K562 (cell line): Measurements from ENCODE around the gene PPM1L. TPM values are rescaled to one million over a fixed set of nuclear protein-coding genes. Genes with fewer than 3 reads are reported as not detected.

Experiments used
- ATAC-seq: fragments of 200-7000 bp; cut with Tn5 transposase; 3 replicates; pipeline ENCODE4 v1.9.1; 2020; ENCODE audit warnings: moderate library complexity
- BruUV-seq: library from RNA; stranded (reverse); fragments of 400-500 nt; replicated peaks from 2 replicates; lab custom pipeline; 2021; lab: Mats Ljungman, UMichigan
- CTCF ChIA-PET: fragments of 300-600 bp; formaldehyde crosslinking; extraction: SDS; loops from one replicate; lab custom pipeline; 2021; ENCODE audit warnings: low intra/inter-chr PET ratio; lab: Yijun Ruan, JAX
- POLR2A ChIA-PET: fragments of 300-600, 350-650 bp; sonication (Branson Sonifier 250); formaldehyde crosslinking; extraction: SDS; loops from one replicate; lab custom pipeline; 2021; ENCODE audit warnings: antibody characterized with exemption, inconsistent platforms; lab: Yijun Ruan, JAX
- DNase-seq, 4 experiments: peaks; one replicate each; pipeline versions ENCODE4 v3.0.0 to v3.0.0-alpha.2; 2011 to 2018; ENCODE audit warnings: low spot score in 3 of 4, mixed read lengths in 3 of 4; ENCODE audit errors: extremely low read depth in 1 of 4
- FAIRE-seq: peaks from 2 replicates; lab custom pipeline; 2011; peaks lifted over from hg19 to GRCh38; lab: Jason Lieb, UNC
- H2AFZ ChIP-seq: 2 replicates; pipeline ENCODE4 v1.6.0; 2011; ENCODE audit warnings: low read depth, low read length, control low read depth, inconsistent platforms
- H3K27ac ChIP-seq: fragments of 200-600 bp; 3 replicates; pipeline ENCODE4 v1.8.0; 2011; ENCODE audit warnings: low read depth, mild to moderate bottlenecking, control low read depth, inconsistent platforms, low read length, moderate library complexity, mixed read lengths; ENCODE audit errors: extremely low read depth
- H3K27me3 ChIP-seq, 2 experiments: fragments of 300-600 bp in 1 of 2; 2 replicates in 1 of 2; 3 replicates in 1 of 2; pipeline versions ENCODE4 v1.6.0 to v1.8.0; 2011; ENCODE audit warnings: inconsistent platforms in 2 of 2, low read length in 2 of 2, mild to moderate bottlenecking in 1 of 2, mixed read lengths in 1 of 2, moderate library complexity in 1 of 2; ENCODE audit not compliant: control insufficient read depth in 2 of 2, insufficient read depth in 2 of 2
- H3K36me3 ChIP-seq: fragments of 300-600 bp; 3 replicates; pipeline ENCODE4 v1.8.0; 2011; ENCODE audit warnings: mild to moderate bottlenecking, low read length, inconsistent platforms; ENCODE audit not compliant: control insufficient read depth, insufficient read depth
- H3K4me1 ChIP-seq, 2 experiments: fragments of 200-600 bp in 1 of 2; replicated peaks in 1 of 2; 2 replicates in 1 of 2; 3 replicates in 1 of 2; pipeline versions ENCODE4 v1.5.1 to v1.8.0; 2011; ENCODE audit warnings: inconsistent platforms in 2 of 2, low read length in 2 of 2, mild to moderate bottlenecking in 1 of 2, mixed read lengths in 1 of 2, moderate library complexity in 1 of 2; ENCODE audit not compliant: control insufficient read depth in 2 of 2, insufficient read depth in 2 of 2
- H3K4me2 ChIP-seq: 2 replicates; pipeline ENCODE4 v1.6.1; 2011; ENCODE audit warnings: low read length, control low read depth, inconsistent platforms, mixed read lengths; ENCODE audit not compliant: insufficient read depth
- H3K4me3 ChIP-seq: fragments of 200-600 bp; sonication (generic), shearing (Covaris generic); 2 replicates; pipeline ENCODE4 v1.5.1; 2016; ENCODE audit warnings: control low read depth, inconsistent platforms
- H3K79me2 ChIP-seq: fragments of 200-600 bp; 3 replicates; pipeline ENCODE4 v1.8.0; 2011; ENCODE audit warnings: low read length, inconsistent platforms; ENCODE audit not compliant: control insufficient read depth, insufficient read depth
- H3K9ac ChIP-seq, 2 experiments: 2 replicates each; pipeline versions ENCODE4 v1.6.0 to v1.6.1; 2011; ENCODE audit warnings: low read depth in 2 of 2, low read length in 2 of 2, control low read depth in 1 of 2, inconsistent platforms in 1 of 2, mild to moderate bottlenecking in 1 of 2, mixed read lengths in 1 of 2; ENCODE audit not compliant: insufficient read depth in 1 of 2
- H3K9me1 ChIP-seq: one replicate; pipeline ENCODE4 v1.6.0; 2011; ENCODE audit warnings: inconsistent platforms, mild to moderate bottlenecking, low read length, moderate library complexity; ENCODE audit not compliant: control insufficient read depth, insufficient read depth
- H3K9me3 ChIP-seq: replicated peaks from 2 replicates; pipeline ENCODE4 v1.5.1; 2011; ENCODE audit warnings: low read depth, low read length, inconsistent platforms; ENCODE audit not compliant: control insufficient read depth, insufficient read depth
- H4K20me1 ChIP-seq: replicated peaks from 2 replicates; pipeline ENCODE4 v1.6.1; 2011; ENCODE audit warnings: low read length, inconsistent platforms, mixed read lengths; ENCODE audit not compliant: control insufficient read depth, insufficient read depth
- ATF4 ChIP-seq: fragments of 450-650 bp; formaldehyde crosslinking; IDR thresholded peaks from 2 replicates; pipeline ENCODE4 v1.4.0; 2022; ENCODE audit warnings: mild to moderate bottlenecking, moderate library complexity
- CBFB ChIP-seq: sonication (generic); formaldehyde crosslinking; IDR thresholded peaks from 2 replicates; pipeline ENCODE4 v1.4.0; 2020; ENCODE audit warnings: mild to moderate bottlenecking, missing genetic modification reagents
- CBX5 ChIP-seq: IDR thresholded peaks from 2 replicates; pipeline ENCODE4 v1.6.1; 2014; ENCODE audit warnings: low read depth, borderline replicate concordance
- COPS2 ChIP-seq: fragments of 450-650 bp; conservative IDR thresholded peaks from 2 replicates; pipeline ENCODE4 v1.6.1; 2016; ENCODE audit warnings: mild to moderate bottlenecking, moderate library complexity
- CXXC5 ChIP-seq: fragments of 250-450 bp; sonication (Bioruptor Pico); IDR thresholded peaks from 2 replicates; pipeline ENCODE4 v1.8.0; 2022; ENCODE audit warnings: inconsistent platforms, mild to moderate bottlenecking, moderate library complexity
- E2F6 ChIP-seq, 2 experiments: IDR thresholded peaks; 2 replicates each; pipeline ENCODE4 v1.6.1; 2011; ENCODE audit warnings: borderline replicate concordance in 1 of 2, control low read depth in 1 of 2, low read depth in 1 of 2, low read length in 1 of 2, mild to moderate bottlenecking in 1 of 2, mixed read lengths in 1 of 2, moderate library complexity in 1 of 2; ENCODE audit not compliant: insufficient read depth in 1 of 2, insufficient read length in 1 of 2, poor library complexity in 1 of 2, severe bottlenecking in 1 of 2; ENCODE audit errors: extremely low read depth in 1 of 2
- ELF2 ChIP-seq: fragments of 250-450 bp; sonication (Bioruptor Pico); IDR thresholded peaks from 2 replicates; pipeline ENCODE4 v1.5.0; 2021; ENCODE audit warnings: mild to moderate bottlenecking
- HMGN3 ChIP-seq: IDR thresholded peaks from 2 replicates; pipeline ENCODE4 v1.6.1; 2011; ENCODE audit warnings: borderline replicate concordance, low read depth, mild to moderate bottlenecking, mixed read lengths, low read length; ENCODE audit not compliant: insufficient read length; ENCODE audit errors: extremely low read depth
- IRF2 ChIP-seq: sonication (generic); formaldehyde crosslinking; IDR thresholded peaks from 2 replicates; pipeline ENCODE4 v1.8.1; 2022; ENCODE audit warnings: mild to moderate bottlenecking, missing genetic modification reagents
- KDM5B ChIP-seq: fragments of 200-600 bp; sonication (generic); IDR thresholded peaks from 2 replicates; pipeline ENCODE4 v1.6.1; 2012; ENCODE audit warnings: low read depth, mild to moderate bottlenecking, moderate library complexity, low read length, control low read depth, inconsistent platforms; ENCODE audit not compliant: insufficient replicate concordance
- NFIX ChIP-seq: fragments of 250-450 bp; sonication (Bioruptor Pico); IDR thresholded peaks from 2 replicates; pipeline ENCODE4 v1.4.0; 2020; ENCODE audit warnings: low read depth, mild to moderate bottlenecking, moderate library complexity
- POLR2AphosphoS5 ChIP-seq: IDR thresholded peaks from 2 replicates; pipeline ENCODE4 v1.6.1; 2011; ENCODE audit warnings: mild to moderate bottlenecking, low read depth, low read length, moderate library complexity; ENCODE audit not compliant: control insufficient read depth, insufficient read depth
- SUPT5H ChIP-seq: fragments of 450-650 bp; IDR thresholded peaks from 2 replicates; pipeline ENCODE4 v1.6.1; 2016
- ZBTB7A ChIP-seq: IDR thresholded peaks from 2 replicates; pipeline ENCODE4 v1.6.1; 2011; ENCODE audit warnings: low read depth, mild to moderate bottlenecking, low read length, moderate library complexity, borderline replicate concordance; ENCODE audit not compliant: control insufficient read depth
- ZNF277 ChIP-seq: fragments of 250-450 bp; sonication (Bioruptor Pico); IDR thresholded peaks from 2 replicates; pipeline ENCODE4 v1.8.0; 2022; ENCODE audit warnings: inconsistent platforms, mild to moderate bottlenecking, moderate library complexity, borderline replicate concordance
- ZNF449 ChIP-seq: fragments of 250-450 bp; sonication (Bioruptor Pico); IDR thresholded peaks from 2 replicates; pipeline ENCODE4 v1.8.0; 2022; ENCODE audit warnings: moderate library complexity, mild to moderate bottlenecking, inconsistent platforms
- ZNF695 ChIP-seq: fragments of 450-650 bp; formaldehyde crosslinking; IDR thresholded peaks from 2 replicates; pipeline ENCODE4 v1.4.0; 2020; ENCODE audit warnings: mild to moderate bottlenecking, moderate library complexity
- ZNF778 ChIP-seq: fragments of 450-650 bp; formaldehyde crosslinking; IDR thresholded peaks from 2 replicates; pipeline ENCODE4 v1.4.0; 2020; ENCODE audit warnings: mild to moderate bottlenecking, moderate library complexity
- in situ Hi-C: fragments of 300-500 bp; cut with MboI; formaldehyde crosslinking; loops from 4 replicates; pipeline ENCODE4 v1.15.0; 2018; ENCODE audit warnings: inconsistent platforms, mixed read lengths
- intact Hi-C: fragments of 100-400 bp; cut with micrococcal nuclease; formaldehyde crosslinking; loops from 2 replicates; pipeline ENCODE4 v1.14.2; 2022
- polyA plus RNA-seq, 8 experiments: library from polyadenylated mRNA; depleted of rRNA in 4 of 8; stranded (reverse) in 5 of 8; unstranded in 3 of 8; fragments of >200 nt; fragmentation: Nextera tagmentation in 2 of 8; fragmentation: Illumina TruSeq in 1 of 8; extraction: Ambion mirVana in 2 of 8; extraction: Trizol in 1 of 8; gene quantifications; 2 replicates each; pipeline versions ENCODE4 v1.2.1 to v1.2.3, GENCODE V29; 2011 to 2014; ENCODE audit warnings: inconsistent platforms in 1 of 8, missing spikeins in 1 of 8
- total RNA-seq, 7 experiments: library from RNA; depleted of rRNA in 6 of 7; stranded (reverse); fragments of >200 nt in 6 of 7; fragmentation: Illumina TruSeq in 2 of 7; extraction: Trizol in 2 of 7; gene quantifications; 2 replicates each; pipeline versions ENCODE4 v1.2.1 to v1.2.3, GENCODE V29; 2011 to 2021; ENCODE audit warnings: low replicate concordance in 1 of 7

The PPM1L gene
- total and polyA plus RNA-seq, 9 of the 15 experiments (the other 6 are each of a cell fraction or from before 2014, with no cell fraction given): 0.01 to 0.41 (median 0.14) TPM

- Histone ChIP-seq H3K4me2 (no peak overlapping the region), H3K9me3 (no peaks in the 10 kb centered on the region), H3K27me3 (no peaks in the 10 kb centered on the region), H3K4me1 (no peaks in the 10 kb centered on the region), H2AFZ (no peak overlapping the region), H3K79me2 (no peaks in the 10 kb centered on the region), H4K20me1 (no peaks in the 10 kb centered on the region), H3K4me3 (no peak overlapping the region), H3K9me1 (no peaks in the 10 kb centered on the region), H3K9ac (no peak overlapping the region), H3K27ac (no peak overlapping the region), H3K36me3 (no peaks in the 10 kb centered on the region)
- no peak for FAIRE-seq
- in situ Hi-C loops: no loop called here
- BruUV-seq: no TSS peak
- no peak for ATAC-seq
- CTCF ChIA-PET: no interaction called here
- TF ChIP-seq ZNF778 (CRISPR knock-in tag): no peak
- TF ChIP-seq CBX5: no peak
- no peak for TF ChIP-seq NFIX (CRISPR knock-in tag)
- no peak for TF ChIP-seq ATF4 (CRISPR knock-in tag)
- TF ChIP-seq E2F6 (IDR thresholded peaks at IDR 0.05; ENCODE audit: borderline replicate concordance in 1 of 2, extremely low read depth in 1 of 2, insufficient read depth in 1 of 2, insufficient read length in 1 of 2, low read depth in 1 of 2, low read length in 1 of 2, poor library complexity in 1 of 2, severe bottlenecking in 1 of 2): no peak
- no peak for TF ChIP-seq IRF2 (CRISPR knock-in tag)
- TF ChIP-seq SUPT5H: no peak
- TF ChIP-seq CXXC5: no peak
- no peak for TF ChIP-seq COPS2
- no peak for TF ChIP-seq POLR2AphosphoS5
- TF ChIP-seq ZNF695: no peak
- no peak for TF ChIP-seq ZBTB7A
- no peak for TF ChIP-seq ZNF277 (CRISPR knock-in tag)
- TF ChIP-seq CBFB: no peak
- TF ChIP-seq ZNF449: no peak
- TF ChIP-seq ELF2 (CRISPR knock-in tag): no peak
- TF ChIP-seq KDM5B: no peak
- TF ChIP-seq HMGN3: no peak
- POLR2A ChIA-PET: interaction anchor here (0.7 kb wide), 1 partner anchor 152 kb away, joined by 3 read pairs; no protein-coding TSS in a partner anchor
- no peak for DNase-seq
- intact Hi-C loops: no loop called here
Observed at GRCh38 chr3:160768031-160768430, 12.0 kb downstream of the PPM1L start.
